ENCODE results near the gene ZNF628. TPM values are rescaled to one million over a fixed set of nuclear protein-coding genes. Genes with fewer than 3 reads are reported as not detected.
A peak's percentile ranks its signal among the peaks of the same experiment; 100 is the strongest.

ZNF628 gene
- total RNA-seq, 4 donors from 2014 or later = 2.4 to 13.0 (median 4.9) TPM

DNA sequence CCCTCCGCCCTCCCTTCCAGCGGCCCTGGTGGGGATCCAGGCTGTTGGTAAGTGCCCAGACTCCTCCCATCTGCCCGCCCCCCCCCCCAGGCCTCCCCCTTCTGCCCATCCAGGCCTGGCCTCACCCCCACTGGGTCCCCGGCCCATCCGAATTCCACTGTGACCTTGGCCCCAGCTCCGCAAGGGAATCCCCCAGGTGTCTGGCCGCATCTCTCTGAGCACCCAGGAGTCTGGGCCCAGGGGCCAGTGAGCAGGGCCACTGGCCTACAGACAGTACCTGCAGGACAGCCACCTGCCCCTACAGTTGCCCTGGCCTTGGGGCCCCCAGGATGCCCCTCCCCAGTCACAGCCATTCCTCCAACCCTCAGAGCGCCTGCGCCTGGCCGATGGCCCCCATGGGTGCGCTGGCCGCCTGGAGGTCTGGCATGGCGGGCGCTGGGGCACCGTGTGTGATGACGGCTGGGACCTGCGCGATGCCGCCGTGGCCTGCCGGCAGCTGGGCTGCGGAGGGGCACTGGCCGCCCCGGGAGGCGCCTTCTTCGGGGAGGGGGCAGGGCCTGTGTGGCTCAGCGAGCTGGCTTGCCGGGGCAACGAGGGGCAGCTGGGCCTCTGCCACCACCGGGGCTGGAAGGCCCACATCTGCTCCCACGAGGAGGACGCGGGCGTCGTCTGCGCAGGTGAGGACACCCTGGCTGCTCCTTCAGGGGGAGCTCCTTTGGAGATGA, 12.7 kb downstream of the ZNF628 start:
- peaks cover 3 to 100% (median 56%) of the 10 kb centered on the region in 3 donors for H3K4me1 ChIP-seq
- H3K27ac ChIP-seq = peak overlapping the region; percentile 61 to 99 (median 96)

GRCh38 chr19:55489711-55490477, 13.5 kb downstream of the ZNF628 start:
- H3K4me1 ChIP-seq = peaks cover 3 to 100% (median 50%) of the 10 kb centered on the region in 3 donors
- no CpG with 5 or more reads among the region's 21 CpGs for WGBS, 2 donors (ENCODE audit: low coverage in 1 of 2)
- H3K27me3 ChIP-seq = no peaks in the 10 kb centered on the region
- ATAC-seq = no peak
- no peaks in the 10 kb centered on the region for H3K9me3 ChIP-seq
- H3K27ac ChIP-seq = peak overlapping the region; percentile 61 to 99 (median 96)
- H3K4me3 ChIP-seq = no peak overlapping the region
- TF ChIP-seq EP300 (IDR thresholded peaks at IDR 0.05) (no peak), POLR2A (IDR thresholded peaks at IDR 0.05) (no peak), POLR2AphosphoS5 (IDR thresholded peaks at IDR 0.05) (no peak)
- TF ChIP-seq, protein P1, sequence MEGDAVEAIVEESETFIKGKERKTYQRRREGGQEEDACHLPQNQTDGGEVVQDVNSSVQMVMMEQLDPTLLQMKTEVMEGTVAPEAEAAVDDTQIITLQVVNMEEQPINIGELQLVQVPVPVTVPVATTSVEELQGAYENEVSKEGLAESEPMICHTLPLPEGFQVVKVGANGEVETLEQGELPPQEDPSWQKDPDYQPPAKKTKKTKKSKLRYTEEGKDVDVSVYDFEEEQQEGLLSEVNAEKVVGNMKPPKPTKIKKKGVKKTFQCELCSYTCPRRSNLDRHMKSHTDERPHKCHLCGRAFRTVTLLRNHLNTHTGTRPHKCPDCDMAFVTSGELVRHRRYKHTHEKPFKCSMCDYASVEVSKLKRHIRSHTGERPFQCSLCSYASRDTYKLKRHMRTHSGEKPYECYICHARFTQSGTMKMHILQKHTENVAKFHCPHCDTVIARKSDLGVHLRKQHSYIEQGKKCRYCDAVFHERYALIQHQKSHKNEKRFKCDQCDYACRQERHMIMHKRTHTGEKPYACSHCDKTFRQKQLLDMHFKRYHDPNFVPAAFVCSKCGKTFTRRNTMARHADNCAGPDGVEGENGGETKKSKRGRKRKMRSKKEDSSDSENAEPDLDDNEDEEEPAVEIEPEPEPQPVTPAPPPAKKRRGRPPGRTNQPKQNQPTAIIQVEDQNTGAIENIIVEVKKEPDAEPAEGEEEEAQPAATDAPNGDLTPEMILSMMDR (IDR thresholded peaks at IDR 0.05) = no peak
- no peaks in the 10 kb centered on the region for H3K36me3 ChIP-seq

More for the DNA sequence above, 12.7 kb downstream of the ZNF628 start:
- Histone ChIP-seq H3K27me3 (no peaks in the 10 kb centered on the region), H3K9me3 (no peaks in the 10 kb centered on the region), H3K4me3 (peak overlapping the region in 1 of 2 donors; percentile 37), H3K36me3 (peaks cover 0 to under 1% of the 10 kb centered on the region in 2 donors)
- no peak for ATAC-seq
- WGBS, 2 donors (ENCODE audit: low coverage in 1 of 2) = no CpG with 5 or more reads among the region's 36 CpGs
- TF ChIP-seq EP300 (IDR thresholded peaks at IDR 0.05) (no peak), POLR2A (IDR thresholded peaks at IDR 0.05) (no peak), POLR2AphosphoS5 (IDR thresholded peaks at IDR 0.05) (no peak)
- TF ChIP-seq, protein P1 (IDR thresholded peaks at IDR 0.05) = no peak

- H3K4me1 ChIP-seq = peaks cover under 1 to 91% (median 41%) of the 10 kb centered on the region in 3 donors
- WGBS, 2 donors (ENCODE audit: low coverage in 1 of 2) = no CpG with 5 or more reads among the region's 52 CpGs
- ATAC-seq = no peak
- no peaks in the 10 kb centered on the region for H3K9me3 ChIP-seq
- no peaks in the 10 kb centered on the region for H3K36me3 ChIP-seq
- no peak overlapping the region for H3K4me3 ChIP-seq
- TF ChIP-seq EP300 (IDR thresholded peaks at IDR 0.05) = no peak
- TF ChIP-seq, protein P1 (IDR thresholded peaks at IDR 0.05) = no peak
- TF ChIP-seq POLR2A (IDR thresholded peaks at IDR 0.05) = no peak
- peak; percentile 9 for TF ChIP-seq POLR2AphosphoS5 (IDR thresholded peaks at IDR 0.05)
- peak overlapping the region; percentile 5 to 99 (median 96) for H3K27ac ChIP-seq
- no peaks in the 10 kb centered on the region for H3K27me3 ChIP-seq
Observed at GRCh38 chr19:55490478-55491432, 14.3 kb downstream of the ZNF628 start.

DNA sequence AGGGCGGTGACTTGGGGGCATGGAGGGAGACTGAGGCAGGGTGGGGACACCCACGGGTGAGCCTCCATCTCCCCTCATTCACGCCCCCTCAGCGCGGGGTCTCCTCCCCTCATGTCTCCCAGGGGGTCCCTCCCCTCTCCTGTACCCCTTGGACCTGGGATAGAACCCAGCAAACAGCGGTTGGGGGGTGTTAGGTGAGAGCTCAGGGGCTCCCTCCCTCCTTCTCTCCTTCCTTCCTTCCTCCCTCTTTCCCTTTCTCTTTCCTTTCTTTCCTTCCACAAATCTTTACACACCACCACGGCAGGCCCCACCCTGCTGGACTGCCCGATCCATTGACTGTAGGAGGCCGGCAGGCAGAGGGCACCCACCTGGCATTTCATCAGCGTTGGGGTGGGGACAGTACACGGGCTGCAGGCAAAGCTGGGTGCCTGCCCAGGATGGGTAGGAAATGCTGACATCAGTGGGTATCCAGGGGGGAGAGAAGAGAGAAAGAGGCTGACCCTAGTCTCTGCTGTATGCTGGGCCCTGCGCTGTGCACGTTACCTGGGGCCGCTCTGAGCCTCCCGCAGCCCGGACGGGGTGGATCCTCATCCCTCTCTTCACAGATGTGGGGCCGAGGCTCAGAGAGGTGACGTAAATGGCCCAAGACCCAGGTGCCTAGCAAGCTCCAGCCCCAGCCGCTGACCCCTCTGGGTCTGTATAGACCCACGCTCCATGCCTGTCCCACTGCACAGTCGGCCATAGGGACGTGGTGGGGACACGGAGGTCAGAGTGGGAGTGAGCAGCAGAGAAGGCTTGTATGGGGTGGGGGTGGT, 15.3 kb downstream of the ZNF628 start:
- H3K9me3 ChIP-seq = no peaks in the 10 kb centered on the region
- TF ChIP-seq, protein P1 (IDR thresholded peaks at IDR 0.05) = no peak
- TF ChIP-seq EP300 (IDR thresholded peaks at IDR 0.05) = no peak
- no peak for TF ChIP-seq POLR2A (IDR thresholded peaks at IDR 0.05)
- no peak for TF ChIP-seq POLR2AphosphoS5 (IDR thresholded peaks at IDR 0.05)
- no peaks in the 10 kb centered on the region for H3K27me3 ChIP-seq
- ATAC-seq = no peak
- H3K36me3 ChIP-seq = no peaks in the 10 kb centered on the region
- H3K27ac ChIP-seq = peak overlapping the region; percentile 5 to 99 (median 96)
- peaks cover 0 to 81% (median 31%) of the 10 kb centered on the region in 3 donors for H3K4me1 ChIP-seq
- no peak overlapping the region for H3K4me3 ChIP-seq
- 30 to 40% methylated on average over 2 of the region's 24 CpGs for WGBS, 2 donors (ENCODE audit: low coverage in 1 of 2)

Data from gastroesophageal sphincter (tissue), 4 donors.